ENCODE measurements around the gene CCDC47. TPM values are rescaled to one million over a fixed set of nuclear protein-coding genes. Genes with fewer than 3 reads are reported as not detected.

The CCDC47 gene
- total RNA-seq, 5 donors from 2014 or later (not counting 1 experiment from before 2014, with no cell fraction given), result 25.4 to 37.0 (median 33.0) TPM

DNA sequence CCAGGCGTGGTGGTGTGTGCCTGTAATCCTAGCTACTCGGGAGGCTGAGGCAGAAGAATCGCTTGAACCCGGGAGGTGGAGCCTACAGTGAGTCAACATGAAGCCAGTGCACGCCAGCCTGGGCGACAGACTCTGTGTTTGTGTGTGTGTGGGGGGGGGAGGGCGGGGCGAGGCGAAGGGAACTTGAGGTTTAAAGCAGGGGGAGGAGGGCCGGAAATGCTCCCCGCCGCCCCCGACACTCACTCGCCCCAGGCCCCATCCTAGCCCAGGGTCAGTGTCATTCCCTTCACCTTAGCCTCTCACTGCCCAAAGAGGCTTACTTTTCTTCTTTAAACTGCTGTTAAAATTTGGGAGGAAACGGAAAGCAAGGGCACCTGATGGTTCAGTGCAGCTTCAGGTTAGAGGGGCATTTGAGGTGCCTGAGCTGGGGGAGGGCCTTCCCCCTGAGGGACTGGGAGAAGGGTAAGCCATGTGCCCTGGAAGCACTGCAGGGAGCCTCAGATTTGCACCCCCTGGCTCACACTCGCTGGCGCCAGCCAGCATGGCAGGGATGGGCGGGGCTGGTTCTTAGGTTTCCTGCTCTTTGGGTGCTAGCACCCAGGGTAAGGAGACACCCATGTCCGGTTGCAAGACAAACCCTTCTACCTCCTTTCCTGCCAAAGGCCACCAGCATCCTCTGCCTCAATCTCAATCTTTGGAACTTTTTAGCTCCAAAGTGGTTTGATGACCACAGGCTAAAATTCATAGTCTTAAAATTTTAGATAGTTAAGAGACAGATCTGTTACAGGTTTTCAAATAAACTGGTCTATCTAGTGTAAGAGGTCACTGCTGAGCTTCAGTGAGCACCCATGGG is 71.3 kb downstream of the CCDC47 start:
- H3K27ac Mint-ChIP-seq, result peak overlapping the region; percentile 97 to 99
- peaks cover 28% of the 10 kb centered on the region for H3K36me3 Mint-ChIP-seq
- ChIA-PET CTCF (interaction anchor here (0.6 to 3.4 kb wide), 4 partner anchors 9 to 133 kb away, joined by 3 to 20 read pairs (median 6); partner anchors contain the start of gene CCDC47 (in 1 of the 2)), POLR2A (interaction anchor here (0.6 to 1.3 kb wide), 7 partner anchors 8 to 349 kb away, joined by 3 to 9 read pairs (median 3); partner anchors contain the start of genes CCDC47 (in 1 of the 2) and DDX42 (in 1 of the 2))
- Histone ChIP-seq H3K27me3 (replicated peaks in 1 of 2; ENCODE audit: control insufficient read depth in 2 of 2, extremely low read depth in 1 of 2, insufficient read depth in 2 of 2, low read length in 1 of 2) (no peaks in the 10 kb centered on the region), H3K9me3 (no peaks in the 10 kb centered on the region), H3K27ac (ENCODE audit: low read length) (peak overlapping the region; percentile 95), H3K4me1 (ENCODE audit: control insufficient read depth in 1 of 2, extremely low read depth in 1 of 2, insufficient read depth in 2 of 2, low read length in 2 of 2) (peaks cover 45 to 79% of the 10 kb centered on the region in 2 experiments), H3K36me3 (ENCODE audit: control insufficient read depth in 2 of 2, extremely low read depth in 1 of 2, insufficient read depth in 1 of 2, low read length in 1 of 2) (peaks cover 10 to 36% of the 10 kb centered on the region in 2 donors), H3K4me3 (ENCODE audit: control insufficient read depth in 1 of 2, extremely low read depth in 1 of 2, low read length in 1 of 2) (peak overlapping the region; percentile 91)
- H3K4me3 Mint-ChIP-seq, result peak overlapping the region; percentile 88 to 93 (median 93)
- ATAC-seq (replicated peaks in 1 of 4) (peak; percentile 18 to 28 (median 20)), DNase-seq (peak; percentile 56 to 87 (median 75))
- H3K27me3 Mint-ChIP-seq, result no peaks in the 10 kb centered on the region
- no peaks in the 10 kb centered on the region for H3K9me3 Mint-ChIP-seq
- WGBS (ENCODE audit: insufficient coverage), result 0% methylated on average over 2 of the region's 19 CpGs
- H3K4me1 Mint-ChIP-seq, result peaks cover 61 to 69% (median 68%) of the 10 kb centered on the region in 3 donors

DNA sequence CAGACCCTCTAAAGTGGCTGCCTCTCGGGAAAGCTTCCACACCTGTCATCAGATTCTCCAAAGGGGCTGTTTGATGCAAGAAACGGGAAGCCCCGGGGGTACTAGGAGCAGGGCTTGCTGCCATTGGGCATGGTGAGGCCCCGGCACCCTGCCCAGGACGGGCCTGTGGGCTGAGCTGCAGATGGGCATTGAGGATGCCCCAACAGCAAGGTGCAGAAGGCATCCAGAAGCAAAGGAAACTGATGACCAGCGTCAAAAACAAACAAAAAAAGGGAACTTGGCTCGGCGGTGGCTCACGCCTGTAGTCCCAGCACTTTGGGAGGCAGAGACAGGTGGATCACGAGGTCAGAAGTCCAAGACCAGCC is 72.0 kb downstream of the CCDC47 start:
- H3K9me3 Mint-ChIP-seq, result no peaks in the 10 kb centered on the region
- DNase-seq, result peak in 1 of 35 experiments; percentile 43

DNA sequence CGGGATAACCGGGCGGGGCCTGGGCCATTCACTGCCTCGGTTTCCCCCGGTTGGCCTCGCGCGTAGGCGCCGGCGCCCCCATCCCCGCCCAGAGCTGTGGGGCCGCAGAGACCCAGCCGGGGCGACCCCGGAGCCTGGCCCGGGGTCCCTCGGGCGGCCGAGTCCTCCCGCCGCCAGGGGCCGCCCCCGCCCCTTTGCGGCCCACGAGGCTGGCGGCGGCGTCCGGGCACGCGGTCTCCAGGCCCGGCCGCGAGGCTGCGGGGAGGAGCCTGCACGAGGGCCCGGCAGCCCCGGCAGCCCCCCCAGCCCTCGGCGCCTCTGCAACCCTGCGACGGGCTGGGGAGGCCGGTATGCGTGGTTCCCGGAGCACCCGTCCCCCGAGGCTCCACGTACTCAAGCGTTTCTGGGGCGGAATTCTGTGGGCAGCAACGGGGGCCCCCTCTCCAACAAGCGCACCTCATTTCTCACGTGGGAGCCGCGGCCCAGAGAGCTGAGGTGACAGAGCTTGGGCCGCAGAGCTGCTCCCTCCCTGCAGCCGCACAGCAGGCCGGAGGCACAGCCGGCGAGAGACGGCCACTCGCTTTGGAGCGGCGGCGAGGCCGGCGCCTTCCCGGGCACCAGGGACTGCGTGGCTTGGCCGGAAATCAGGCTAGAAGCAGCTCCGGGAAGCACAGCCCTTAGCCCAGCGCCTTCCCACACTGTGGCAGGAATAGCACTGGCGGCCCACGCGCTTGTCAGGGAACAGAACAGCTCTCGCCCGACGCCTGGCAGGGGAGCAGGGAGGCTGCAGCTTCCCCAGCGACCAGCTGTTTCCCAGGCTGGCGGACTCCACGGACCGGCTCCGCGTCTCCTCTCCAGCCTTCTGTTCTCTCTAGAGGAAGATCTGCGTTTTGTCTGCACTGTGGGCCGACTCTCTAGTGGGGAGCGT is 72.6 kb downstream of the CCDC47 start:
- H3K27ac ChIP-seq (ENCODE audit: low read length), result peak overlapping the region; percentile 95
- H3K36me3 Mint-ChIP-seq, result peaks cover 37% of the 10 kb centered on the region
- WGBS (ENCODE audit: insufficient coverage), result under 1% methylated on average over 85 of the region's 88 CpGs
- H3K27me3 ChIP-seq (replicated peaks in 1 of 2; ENCODE audit: control insufficient read depth in 2 of 2, extremely low read depth in 1 of 2, insufficient read depth in 2 of 2, low read length in 1 of 2), result no peaks in the 10 kb centered on the region
- peak in 34 of 35 experiments; percentile 32 to 75 (median 55) for DNase-seq
- peak overlapping the region; percentile 97 to 99 for H3K27ac Mint-ChIP-seq
- ChIA-PET CTCF (interaction anchor here in 1 of 2 donors (3.4 kb wide), 1 partner anchor 10 kb away, joined by 20 read pairs; no protein-coding TSS in a partner anchor), POLR2A (interaction anchor here (0.6 to 1.3 kb wide), 5 partner anchors 10 to 1285 kb away, joined by 3 to 9 read pairs (median 3); partner anchors contain the start of genes CCDC47 (in 1 of the 2) and DDX42 (in 1 of the 2))
- peaks cover 44 to 79% of the 10 kb centered on the region in 2 experiments for H3K4me1 ChIP-seq (ENCODE audit: control insufficient read depth in 1 of 2, extremely low read depth in 1 of 2, insufficient read depth in 2 of 2, low read length in 2 of 2)
- peaks cover 10 to 49% of the 10 kb centered on the region in 2 donors for H3K36me3 ChIP-seq (ENCODE audit: control insufficient read depth in 2 of 2, extremely low read depth in 1 of 2, insufficient read depth in 1 of 2, low read length in 1 of 2)
- ATAC-seq (replicated peaks in 1 of 4), result peak; percentile 8 to 20 (median 14)
- no peaks in the 10 kb centered on the region for H3K27me3 Mint-ChIP-seq
- peaks cover 61 to 69% (median 68%) of the 10 kb centered on the region in 3 donors for H3K4me1 Mint-ChIP-seq
- H3K9me3 Mint-ChIP-seq, result no peaks in the 10 kb centered on the region
- no peaks in the 10 kb centered on the region for H3K9me3 ChIP-seq
- peak overlapping the region; percentile 91 for H3K4me3 ChIP-seq (ENCODE audit: control insufficient read depth in 1 of 2, extremely low read depth in 1 of 2, low read length in 1 of 2)
- peak overlapping the region; percentile 88 to 93 (median 93) for H3K4me3 Mint-ChIP-seq

More for the DNA sequence above, 72.0 kb downstream of the CCDC47 start:
- Mint-ChIP-seq H3K27me3 (no peaks in the 10 kb centered on the region), H3K4me3 (peak overlapping the region; percentile 88 to 93 (median 93)), H3K36me3 (peaks cover 34% of the 10 kb centered on the region), H3K27ac (peak overlapping the region; percentile 97 to 99), H3K4me1 (peaks cover 61 to 69% (median 68%) of the 10 kb centered on the region in 3 donors)
- no peak for ATAC-seq (replicated peaks in 1 of 4)
- H3K36me3 ChIP-seq (ENCODE audit: control insufficient read depth in 2 of 2, extremely low read depth in 1 of 2, insufficient read depth in 1 of 2, low read length in 1 of 2), result peaks cover 10 to 42% of the 10 kb centered on the region in 2 donors
- WGBS (ENCODE audit: insufficient coverage), result 1% methylated on average over 8 of the region's 10 CpGs
- CTCF ChIA-PET, result interaction anchor here in 1 of 2 donors (1.5 to 3.4 kb wide), 2 partner anchors 9 to 72 kb away, joined by 8 to 20 read pairs; partner anchors contain the start of gene CCDC47
- POLR2A ChIA-PET, result interaction anchor here (0.6 to 1.3 kb wide), 6 partner anchors 9 to 1285 kb away, joined by 3 to 9 read pairs (median 3); partner anchors contain the start of genes CCDC47 (in 1 of the 2) and DDX42 (in 1 of the 2)
- no peaks in the 10 kb centered on the region for H3K27me3 ChIP-seq (replicated peaks in 1 of 2; ENCODE audit: control insufficient read depth in 2 of 2, extremely low read depth in 1 of 2, insufficient read depth in 2 of 2, low read length in 1 of 2)
- peaks cover 45 to 79% of the 10 kb centered on the region in 2 experiments for H3K4me1 ChIP-seq (ENCODE audit: control insufficient read depth in 1 of 2, extremely low read depth in 1 of 2, insufficient read depth in 2 of 2, low read length in 2 of 2)
- H3K9me3 ChIP-seq, result no peaks in the 10 kb centered on the region
- H3K27ac ChIP-seq (ENCODE audit: low read length), result peak overlapping the region; percentile 95
- H3K4me3 ChIP-seq (ENCODE audit: control insufficient read depth in 1 of 2, extremely low read depth in 1 of 2, low read length in 1 of 2), result peak overlapping the region; percentile 91

DNA sequence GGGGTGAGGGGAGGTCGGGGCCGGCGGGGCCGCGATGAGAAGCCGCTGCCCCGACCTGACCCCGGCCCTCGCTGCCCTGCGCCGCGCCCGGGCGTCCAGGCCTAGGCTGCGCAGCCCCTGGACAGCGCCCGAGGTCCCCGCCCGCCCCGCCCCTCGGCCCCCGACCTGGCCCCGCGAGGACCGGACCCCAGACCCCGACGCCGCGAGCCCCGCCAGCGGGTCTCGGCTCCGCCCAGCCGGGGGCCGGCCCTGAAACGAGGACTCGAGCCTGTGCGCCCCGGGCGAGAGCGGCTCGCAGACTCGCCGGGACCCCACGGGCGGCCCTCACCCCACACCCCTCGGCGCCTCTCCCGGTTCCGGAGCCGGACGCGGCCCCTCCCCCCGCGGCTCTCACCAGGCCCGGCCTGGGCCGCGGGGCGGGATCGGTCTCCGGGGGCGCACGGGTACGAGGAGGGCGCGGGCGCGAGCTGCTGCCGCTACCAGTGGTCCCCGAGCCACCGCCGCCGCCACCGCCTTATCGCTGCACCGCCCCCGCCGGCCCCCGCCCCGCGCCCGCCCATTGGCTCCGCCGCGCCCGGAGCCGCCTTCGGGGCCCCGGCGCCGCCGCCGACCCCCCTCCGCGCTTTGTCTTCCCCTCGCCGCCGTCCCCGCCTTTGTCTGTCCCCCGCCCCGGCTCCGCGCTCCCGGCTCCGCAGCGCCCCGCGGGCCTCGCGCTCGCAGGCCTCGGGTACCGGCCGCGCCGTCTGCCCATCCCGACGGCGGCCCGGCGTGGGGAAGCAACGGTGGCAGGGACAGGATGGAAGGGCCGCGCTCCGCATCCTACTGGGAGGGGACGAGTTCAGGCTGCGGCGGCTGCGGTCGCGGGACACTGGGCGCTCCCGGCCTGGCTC is 73.5 kb downstream of the CCDC47 start, which contains the start of gene LIMD2:
Gene LIMD2 (minus strand): TSS at position 488 of the 890 bp plus-strand sequence. CDS start 827 bp downstream, outside the sequence.
- Mint-ChIP-seq H3K36me3 (peaks cover 33% of the 10 kb centered on the region), H3K27ac (peak within 1 kb of the TSS; percentile 97 to 99), H3K9me3 (no peaks in the 10 kb centered on the region), H3K4me1 (peaks cover 61 to 69% (median 68%) of the 10 kb centered on the region in 3 donors), H3K27me3 (no peaks in the 10 kb centered on the region), H3K4me3 (peak within 1 kb of the TSS; percentile 95 to 98 (median 96))
- Histone ChIP-seq H3K9me3 (no peaks in the 10 kb centered on the region), H3K27me3 (replicated peaks in 1 of 2; ENCODE audit: control insufficient read depth in 2 of 2, extremely low read depth in 1 of 2, insufficient read depth in 2 of 2, low read length in 1 of 2) (no peaks in the 10 kb centered on the region), H3K27ac (ENCODE audit: low read length) (peak within 1 kb of the TSS; percentile 95), H3K4me1 (ENCODE audit: control insufficient read depth in 1 of 2, extremely low read depth in 1 of 2, insufficient read depth in 2 of 2, low read length in 2 of 2) (peaks cover 44 to 79% of the 10 kb centered on the region in 2 experiments), H3K4me3 (ENCODE audit: control insufficient read depth in 1 of 2, extremely low read depth in 1 of 2, low read length in 1 of 2) (peak within 1 kb of the TSS; percentile 91 to 98), H3K36me3 (ENCODE audit: control insufficient read depth in 2 of 2, extremely low read depth in 1 of 2, insufficient read depth in 1 of 2, low read length in 1 of 2) (peaks cover 10 to 52% of the 10 kb centered on the region in 2 donors)
- peak; percentile 77 to 93 (median 86) for DNase-seq
- CTCF ChIA-PET, result interaction anchor here in 1 of 2 donors (3.4 kb wide), 1 partner anchor 11 kb away, joined by 20 read pairs; no protein-coding TSS in a partner anchor
- ATAC-seq (replicated peaks in 1 of 4), result peak; percentile 46 to 57 (median 50)
- POLR2A ChIA-PET, result no interaction called here
- WGBS (ENCODE audit: insufficient coverage), result under 1% methylated on average over 131 of the region's 133 CpGs
